ENCODE measurements around the gene SAXO1. TPM values are rescaled to one million over a fixed set of nuclear protein-coding genes. Genes with fewer than 3 reads are reported as not detected.

SAXO1 gene
- polyA plus RNA-seq, 1 donor from 2014 or later, result not detected

- no peak overlapping the region for H3K9ac ChIP-seq (ENCODE audit: low read length)
- no peaks in the 10 kb centered on the region for H3K36me3 ChIP-seq (ENCODE audit: insufficient read depth, low read length)
- H3K27ac ChIP-seq (ENCODE audit: low read length), result no peak overlapping the region
- no peak overlapping the region for H2AFZ ChIP-seq (ENCODE audit: low read depth, low read length)
- H3K4me3 ChIP-seq (ENCODE audit: low read length), result no peak overlapping the region
- no peaks in the 10 kb centered on the region for H3K27me3 ChIP-seq (ENCODE audit: insufficient read depth, low read depth, low read length)
- no peaks in the 10 kb centered on the region for H4K20me1 ChIP-seq (ENCODE audit: insufficient read depth)
- H3K9me2 ChIP-seq (ENCODE audit: insufficient read depth, low read length), result no peaks in the 10 kb centered on the region
- H3F3A ChIP-seq (ENCODE audit: insufficient read depth, low read length, poor library complexity, severe bottlenecking), result no peaks in the 10 kb centered on the region
- H3K9me3 ChIP-seq (ENCODE audit: low read length), result no peaks in the 10 kb centered on the region
- H3K4me2 ChIP-seq (ENCODE audit: low read length), result no peak overlapping the region
- TF ChIP-seq, protein P1, sequence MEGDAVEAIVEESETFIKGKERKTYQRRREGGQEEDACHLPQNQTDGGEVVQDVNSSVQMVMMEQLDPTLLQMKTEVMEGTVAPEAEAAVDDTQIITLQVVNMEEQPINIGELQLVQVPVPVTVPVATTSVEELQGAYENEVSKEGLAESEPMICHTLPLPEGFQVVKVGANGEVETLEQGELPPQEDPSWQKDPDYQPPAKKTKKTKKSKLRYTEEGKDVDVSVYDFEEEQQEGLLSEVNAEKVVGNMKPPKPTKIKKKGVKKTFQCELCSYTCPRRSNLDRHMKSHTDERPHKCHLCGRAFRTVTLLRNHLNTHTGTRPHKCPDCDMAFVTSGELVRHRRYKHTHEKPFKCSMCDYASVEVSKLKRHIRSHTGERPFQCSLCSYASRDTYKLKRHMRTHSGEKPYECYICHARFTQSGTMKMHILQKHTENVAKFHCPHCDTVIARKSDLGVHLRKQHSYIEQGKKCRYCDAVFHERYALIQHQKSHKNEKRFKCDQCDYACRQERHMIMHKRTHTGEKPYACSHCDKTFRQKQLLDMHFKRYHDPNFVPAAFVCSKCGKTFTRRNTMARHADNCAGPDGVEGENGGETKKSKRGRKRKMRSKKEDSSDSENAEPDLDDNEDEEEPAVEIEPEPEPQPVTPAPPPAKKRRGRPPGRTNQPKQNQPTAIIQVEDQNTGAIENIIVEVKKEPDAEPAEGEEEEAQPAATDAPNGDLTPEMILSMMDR (IDR thresholded peaks at IDR 0.05; ENCODE audit: poor library complexity, severe bottlenecking), result no peak
- TF ChIP-seq EP300 (conservative IDR thresholded peaks at IDR 0.05; ENCODE audit: poor library complexity, severe bottlenecking) (no peak), SMC3 (conservative IDR thresholded peaks at IDR 0.05; ENCODE audit: poor library complexity) (no peak), POLR2AphosphoS5 (IDR thresholded peaks at IDR 0.05) (no peak)
- no peaks in the 10 kb centered on the region for H3K79me2 ChIP-seq (replicated peaks; ENCODE audit: insufficient read depth, low read length)
Measured at GRCh38 chr9:18941060-18941740, 91.8 kb downstream of the SAXO1 start.

DNA sequence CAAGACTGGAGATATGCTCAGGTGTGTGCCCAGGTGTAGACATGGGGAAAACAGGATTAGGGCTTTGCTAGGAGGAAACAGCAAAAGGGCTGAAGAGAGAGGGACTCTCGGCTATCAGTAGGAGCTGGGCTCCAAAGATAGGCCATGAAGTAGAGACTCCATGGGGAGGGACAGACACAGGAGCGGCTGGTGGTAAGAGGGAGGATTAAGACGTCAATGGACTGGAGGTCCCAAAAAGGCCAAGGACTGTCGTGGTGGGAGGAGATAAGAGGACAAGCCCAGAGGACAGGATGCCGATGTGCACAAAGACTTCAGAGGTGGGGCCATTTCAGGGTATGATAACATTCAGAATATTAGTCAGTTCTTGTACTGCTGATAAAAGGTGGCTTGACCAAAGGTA is 93.1 kb downstream of the SAXO1 start:
- no peaks in the 10 kb centered on the region for H4K20me1 ChIP-seq (ENCODE audit: insufficient read depth)
- H2AFZ ChIP-seq (ENCODE audit: low read depth, low read length), result no peak overlapping the region
- no peaks in the 10 kb centered on the region for H3K9me2 ChIP-seq (ENCODE audit: insufficient read depth, low read length)
- no peaks in the 10 kb centered on the region for H3K27me3 ChIP-seq (ENCODE audit: insufficient read depth, low read depth, low read length)
- no peak overlapping the region for H3K9ac ChIP-seq (ENCODE audit: low read length)
- H3K79me2 ChIP-seq (replicated peaks; ENCODE audit: insufficient read depth, low read length), result no peaks in the 10 kb centered on the region
- H3K36me3 ChIP-seq (ENCODE audit: insufficient read depth, low read length), result no peaks in the 10 kb centered on the region
- H3K4me3 ChIP-seq (ENCODE audit: low read length), result no peak overlapping the region
- H3F3A ChIP-seq (ENCODE audit: insufficient read depth, low read length, poor library complexity, severe bottlenecking), result no peaks in the 10 kb centered on the region
- TF ChIP-seq SMC3 (conservative IDR thresholded peaks at IDR 0.05; ENCODE audit: poor library complexity), result no peak
- TF ChIP-seq POLR2AphosphoS5 (IDR thresholded peaks at IDR 0.05), result no peak
- no peak for TF ChIP-seq RAD21 (conservative IDR thresholded peaks at IDR 0.05)
- TF ChIP-seq, protein P1 (IDR thresholded peaks at IDR 0.05; ENCODE audit: poor library complexity, severe bottlenecking), result no peak
- no peak for TF ChIP-seq MXI1 (conservative IDR thresholded peaks at IDR 0.05; ENCODE audit: poor library complexity, severe bottlenecking)
- no peak for TF ChIP-seq TAF1 (IDR thresholded peaks at IDR 0.05; ENCODE audit: low read depth)
- TF ChIP-seq EP300 (conservative IDR thresholded peaks at IDR 0.05; ENCODE audit: poor library complexity, severe bottlenecking), result no peak
- TF ChIP-seq EZH2 (IDR thresholded peaks at IDR 0.05; ENCODE audit: borderline replicate concordance, insufficient read depth, low read length, poor library complexity, severe bottlenecking), result no peak
- TF ChIP-seq, protein P2, sequence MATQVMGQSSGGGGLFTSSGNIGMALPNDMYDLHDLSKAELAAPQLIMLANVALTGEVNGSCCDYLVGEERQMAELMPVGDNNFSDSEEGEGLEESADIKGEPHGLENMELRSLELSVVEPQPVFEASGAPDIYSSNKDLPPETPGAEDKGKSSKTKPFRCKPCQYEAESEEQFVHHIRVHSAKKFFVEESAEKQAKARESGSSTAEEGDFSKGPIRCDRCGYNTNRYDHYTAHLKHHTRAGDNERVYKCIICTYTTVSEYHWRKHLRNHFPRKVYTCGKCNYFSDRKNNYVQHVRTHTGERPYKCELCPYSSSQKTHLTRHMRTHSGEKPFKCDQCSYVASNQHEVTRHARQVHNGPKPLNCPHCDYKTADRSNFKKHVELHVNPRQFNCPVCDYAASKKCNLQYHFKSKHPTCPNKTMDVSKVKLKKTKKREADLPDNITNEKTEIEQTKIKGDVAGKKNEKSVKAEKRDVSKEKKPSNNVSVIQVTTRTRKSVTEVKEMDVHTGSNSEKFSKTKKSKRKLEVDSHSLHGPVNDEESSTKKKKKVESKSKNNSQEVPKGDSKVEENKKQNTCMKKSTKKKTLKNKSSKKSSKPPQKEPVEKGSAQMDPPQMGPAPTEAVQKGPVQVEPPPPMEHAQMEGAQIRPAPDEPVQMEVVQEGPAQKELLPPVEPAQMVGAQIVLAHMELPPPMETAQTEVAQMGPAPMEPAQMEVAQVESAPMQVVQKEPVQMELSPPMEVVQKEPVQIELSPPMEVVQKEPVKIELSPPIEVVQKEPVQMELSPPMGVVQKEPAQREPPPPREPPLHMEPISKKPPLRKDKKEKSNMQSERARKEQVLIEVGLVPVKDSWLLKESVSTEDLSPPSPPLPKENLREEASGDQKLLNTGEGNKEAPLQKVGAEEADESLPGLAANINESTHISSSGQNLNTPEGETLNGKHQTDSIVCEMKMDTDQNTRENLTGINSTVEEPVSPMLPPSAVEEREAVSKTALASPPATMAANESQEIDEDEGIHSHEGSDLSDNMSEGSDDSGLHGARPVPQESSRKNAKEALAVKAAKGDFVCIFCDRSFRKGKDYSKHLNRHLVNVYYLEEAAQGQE (IDR thresholded peaks at IDR 0.05; ENCODE audit: borderline replicate concordance), result no peak
- no peak overlapping the region for H3K4me2 ChIP-seq (ENCODE audit: low read length)
- no peaks in the 10 kb centered on the region for H3K9me3 ChIP-seq (ENCODE audit: low read length)
- H3K27ac ChIP-seq (ENCODE audit: low read length), result no peak overlapping the region

All from neural cell (in vitro differentiated cells).